ENCODE results near the gene PLXNB2. TPM values are rescaled to one million over a fixed set of nuclear protein-coding genes. Genes with fewer than 3 reads are reported as not detected.

The PLXNB2 gene, protein sequence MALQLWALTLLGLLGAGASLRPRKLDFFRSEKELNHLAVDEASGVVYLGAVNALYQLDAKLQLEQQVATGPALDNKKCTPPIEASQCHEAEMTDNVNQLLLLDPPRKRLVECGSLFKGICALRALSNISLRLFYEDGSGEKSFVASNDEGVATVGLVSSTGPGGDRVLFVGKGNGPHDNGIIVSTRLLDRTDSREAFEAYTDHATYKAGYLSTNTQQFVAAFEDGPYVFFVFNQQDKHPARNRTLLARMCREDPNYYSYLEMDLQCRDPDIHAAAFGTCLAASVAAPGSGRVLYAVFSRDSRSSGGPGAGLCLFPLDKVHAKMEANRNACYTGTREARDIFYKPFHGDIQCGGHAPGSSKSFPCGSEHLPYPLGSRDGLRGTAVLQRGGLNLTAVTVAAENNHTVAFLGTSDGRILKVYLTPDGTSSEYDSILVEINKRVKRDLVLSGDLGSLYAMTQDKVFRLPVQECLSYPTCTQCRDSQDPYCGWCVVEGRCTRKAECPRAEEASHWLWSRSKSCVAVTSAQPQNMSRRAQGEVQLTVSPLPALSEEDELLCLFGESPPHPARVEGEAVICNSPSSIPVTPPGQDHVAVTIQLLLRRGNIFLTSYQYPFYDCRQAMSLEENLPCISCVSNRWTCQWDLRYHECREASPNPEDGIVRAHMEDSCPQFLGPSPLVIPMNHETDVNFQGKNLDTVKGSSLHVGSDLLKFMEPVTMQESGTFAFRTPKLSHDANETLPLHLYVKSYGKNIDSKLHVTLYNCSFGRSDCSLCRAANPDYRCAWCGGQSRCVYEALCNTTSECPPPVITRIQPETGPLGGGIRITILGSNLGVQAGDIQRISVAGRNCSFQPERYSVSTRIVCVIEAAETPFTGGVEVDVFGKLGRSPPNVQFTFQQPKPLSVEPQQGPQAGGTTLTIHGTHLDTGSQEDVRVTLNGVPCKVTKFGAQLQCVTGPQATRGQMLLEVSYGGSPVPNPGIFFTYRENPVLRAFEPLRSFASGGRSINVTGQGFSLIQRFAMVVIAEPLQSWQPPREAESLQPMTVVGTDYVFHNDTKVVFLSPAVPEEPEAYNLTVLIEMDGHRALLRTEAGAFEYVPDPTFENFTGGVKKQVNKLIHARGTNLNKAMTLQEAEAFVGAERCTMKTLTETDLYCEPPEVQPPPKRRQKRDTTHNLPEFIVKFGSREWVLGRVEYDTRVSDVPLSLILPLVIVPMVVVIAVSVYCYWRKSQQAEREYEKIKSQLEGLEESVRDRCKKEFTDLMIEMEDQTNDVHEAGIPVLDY (N-terminal part only)
- 1 to 10 TPM; 2.8 to 4.6 TPM for total RNA-seq
- polyA plus RNA-seq, result under 1 TPM in 1 of 2 donors, not detected in 1; 0.40 TPM

DNA sequence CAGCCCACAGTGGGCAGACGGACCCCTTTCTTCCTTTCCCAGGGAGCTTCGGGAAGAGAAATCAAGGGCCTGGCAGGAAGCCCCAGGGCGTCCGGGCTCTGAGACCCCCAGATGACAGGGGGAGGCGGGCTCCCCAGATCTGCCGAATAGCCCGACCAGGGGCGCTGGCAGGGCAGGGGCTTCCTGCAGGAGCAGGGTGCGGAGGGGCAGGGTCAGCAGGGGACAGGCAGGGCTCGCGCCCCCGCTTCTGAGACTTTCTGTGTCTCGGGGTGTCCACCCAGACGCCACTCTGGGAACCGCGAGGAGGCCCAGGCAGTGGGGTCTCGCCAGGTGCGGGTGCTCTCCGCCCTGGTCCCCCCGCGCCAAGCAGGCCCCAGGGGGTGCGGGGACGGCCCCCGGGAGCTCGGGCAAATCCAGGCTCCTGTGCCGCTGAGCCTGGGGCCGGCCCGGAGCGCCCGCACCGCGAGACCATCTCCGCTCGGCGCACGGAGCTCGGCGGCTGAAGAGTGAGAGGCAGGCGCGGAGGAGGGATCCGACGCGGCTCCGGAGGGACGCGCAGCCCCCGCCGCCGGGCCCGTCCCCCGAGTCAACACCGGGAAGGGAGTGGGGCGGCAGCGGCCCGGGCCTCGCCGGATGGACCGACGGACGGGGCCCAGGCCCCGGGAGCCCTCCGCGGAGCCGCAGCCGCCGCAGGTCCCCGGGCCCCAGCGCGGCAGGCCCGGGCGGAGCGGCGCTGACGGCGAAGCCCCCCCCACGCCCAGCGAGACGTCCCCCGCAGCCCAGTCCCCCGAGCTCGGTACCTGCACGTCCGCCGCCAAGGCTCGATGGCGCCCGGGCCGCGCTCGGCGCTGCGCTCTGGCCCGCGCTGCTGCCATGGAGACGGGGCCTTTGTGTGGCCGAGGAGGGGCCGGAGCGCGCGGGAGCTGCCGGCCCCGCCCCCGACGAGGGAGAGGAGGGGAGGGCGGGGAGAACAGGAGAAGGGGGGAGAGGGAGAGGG is at the start of gene PLXNB2:
Gene PLXNB2 (minus strand): TSS at position 894 of the 997 bp plus-strand sequence. CDS start 17,062 bp downstream, outside the sequence.
- no peaks in the 10 kb centered on the region for H3K9me3 ChIP-seq (ENCODE audit: control insufficient read depth in 1 of 2, low read length in 2 of 2)
- DNase-seq, result peak in 2 of 5 donors; percentile 10 to 20
- no peaks in the 10 kb centered on the region for H3K36me3 ChIP-seq (ENCODE audit: insufficient read depth, low read length)
- Mint-ChIP-seq H3K4me3 (peak within 1 kb of the TSS in 3 of 8 donors; percentile 17 to 39 (median 31)), H3K9me3 (no peaks in the 10 kb centered on the region), H3K27ac (no peak within 1 kb of the TSS), H3K36me3 (no peaks in the 10 kb centered on the region), H3K4me1 (peaks cover 2 to 15% (median 4%) of the 10 kb centered on the region in 4 donors), H3K27me3 (peaks cover 8 to 10% of the 10 kb centered on the region in 2 donors)
- no peak within 1 kb of the TSS for H3K4me3 ChIP-seq (ENCODE audit: low read length in 2 of 2)
- intact Hi-C loops (cut with micrococcal nuclease), result loop anchor here (2.0 kb wide), 1 partner anchor 20 kb away; the partner anchor contains the start of gene DENND6B
- peaks cover 5% of the 10 kb centered on the region for H3K4me1 ChIP-seq (ENCODE audit: insufficient read depth, low read length)
- ChIA-PET POLR2A (ENCODE audit: partially characterized antibody) (interaction anchor here (0.8 to 0.9 kb wide), 2 partner anchors 30 to 314 kb away, joined by 3 read pairs; no protein-coding TSS in a partner anchor), CTCF (ENCODE audit: partially characterized antibody) (no interaction called here)
- H3K27ac ChIP-seq (ENCODE audit: low read depth, low read length), result no peak within 1 kb of the TSS
- no peaks in the 10 kb centered on the region for H3K27me3 ChIP-seq (ENCODE audit: insufficient read depth, low read length)

DNA sequence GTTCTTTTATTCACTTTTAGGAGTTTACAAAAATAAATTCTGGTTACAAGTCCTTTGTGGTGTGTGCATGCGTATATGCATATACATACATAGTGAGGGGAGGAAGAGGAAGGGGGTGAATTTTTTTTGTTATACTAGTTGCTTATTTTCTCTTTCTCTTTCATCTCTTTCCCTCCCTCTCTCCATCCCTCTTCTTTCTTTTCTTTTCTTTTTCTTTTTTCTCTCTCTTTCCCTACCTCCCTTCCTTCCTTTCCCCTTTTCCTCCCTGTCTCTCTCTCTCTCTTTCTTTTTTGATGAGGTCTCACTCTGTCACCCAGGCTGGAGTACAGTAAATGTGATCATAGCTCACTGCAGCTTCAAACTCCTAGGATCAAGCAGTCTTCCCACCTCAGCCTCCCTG is 49.8 kb upstream of the PLXNB2 start:
- POLR2A ChIA-PET (ENCODE audit: partially characterized antibody), result no interaction called here
- H3K4me3 Mint-ChIP-seq, result no peak overlapping the region
- CTCF ChIA-PET (ENCODE audit: partially characterized antibody), result interaction anchor here (1.5 kb wide), 1 partner anchor 15 kb away, joined by 4 read pairs; no protein-coding TSS in a partner anchor
- H3K36me3 Mint-ChIP-seq, result peaks cover 12 to 28% of the 10 kb centered on the region in 2 donors
- peak overlapping the region in 3 of 7 donors; percentile 15 to 67 (median 27) for H3K27ac Mint-ChIP-seq
- H3K27me3 ChIP-seq (ENCODE audit: insufficient read depth, low read length), result no peaks in the 10 kb centered on the region
- H3K4me3 ChIP-seq (ENCODE audit: low read length in 2 of 2), result no peak overlapping the region
- intact Hi-C loops (cut with micrococcal nuclease), result no loop called here
- peaks cover 20% of the 10 kb centered on the region for H3K36me3 ChIP-seq (ENCODE audit: insufficient read depth, low read length)
- no peak overlapping the region for H3K27ac ChIP-seq (ENCODE audit: low read depth, low read length)
- H3K4me1 ChIP-seq (ENCODE audit: insufficient read depth, low read length), result peaks cover 19% of the 10 kb centered on the region
- no peak for DNase-seq
- no peaks in the 10 kb centered on the region for H3K27me3 Mint-ChIP-seq
- H3K9me3 Mint-ChIP-seq, result peaks cover 0 to 2% (median 0%) of the 10 kb centered on the region in 8 donors
- H3K4me1 Mint-ChIP-seq, result peaks cover 21 to 29% (median 26%) of the 10 kb centered on the region in 4 donors
- H3K9me3 ChIP-seq (ENCODE audit: control insufficient read depth in 1 of 2, low read length in 2 of 2), result no peaks in the 10 kb centered on the region

DNA sequence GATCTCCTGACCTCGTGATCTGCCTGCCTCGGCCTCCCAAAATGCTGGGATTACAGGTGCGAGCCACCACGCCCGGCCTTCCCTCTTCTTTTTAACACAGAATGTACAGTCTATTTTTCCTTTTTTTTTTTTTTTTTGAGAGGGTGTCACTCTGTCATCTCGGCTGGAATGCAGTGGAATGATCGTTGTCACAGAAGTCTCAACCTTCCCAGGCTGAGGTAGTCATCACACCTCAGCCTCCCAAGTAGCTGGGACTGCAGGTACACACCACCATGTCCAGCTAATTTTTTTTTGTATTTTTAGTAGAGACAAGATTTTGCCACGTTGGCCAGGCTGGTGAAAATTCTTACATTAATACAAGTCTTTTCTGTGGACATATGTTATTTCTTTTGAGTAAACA is 48.7 kb upstream of the PLXNB2 start:
- H3K9me3 Mint-ChIP-seq, result no peaks in the 10 kb centered on the region
- H3K9me3 ChIP-seq (ENCODE audit: control insufficient read depth in 1 of 2, low read length in 2 of 2), result no peaks in the 10 kb centered on the region
- no peak overlapping the region for H3K4me3 ChIP-seq (ENCODE audit: low read length in 2 of 2)
- H3K36me3 Mint-ChIP-seq, result peaks cover 12 to 23% of the 10 kb centered on the region in 2 donors
- no peaks in the 10 kb centered on the region for H3K27me3 ChIP-seq (ENCODE audit: insufficient read depth, low read length)
- ChIA-PET POLR2A (ENCODE audit: partially characterized antibody) (no interaction called here), CTCF (ENCODE audit: partially characterized antibody) (interaction anchor here (0.7 kb wide), 1 partner anchor 12 kb away, joined by 3 read pairs; no protein-coding TSS in a partner anchor)
- peaks cover 18% of the 10 kb centered on the region for H3K36me3 ChIP-seq (ENCODE audit: insufficient read depth, low read length)
- DNase-seq, result no peak
- H3K27ac ChIP-seq (ENCODE audit: low read depth, low read length), result no peak overlapping the region
- peaks cover 15 to 18% (median 17%) of the 10 kb centered on the region in 4 donors for H3K4me1 Mint-ChIP-seq
- intact Hi-C loops (cut with micrococcal nuclease), result no loop called here
- no peak overlapping the region for H3K4me3 Mint-ChIP-seq
- no peaks in the 10 kb centered on the region for H3K27me3 Mint-ChIP-seq
- H3K4me1 ChIP-seq (ENCODE audit: insufficient read depth, low read length), result peaks cover 9% of the 10 kb centered on the region
- H3K27ac Mint-ChIP-seq, result no peak overlapping the region

DNA sequence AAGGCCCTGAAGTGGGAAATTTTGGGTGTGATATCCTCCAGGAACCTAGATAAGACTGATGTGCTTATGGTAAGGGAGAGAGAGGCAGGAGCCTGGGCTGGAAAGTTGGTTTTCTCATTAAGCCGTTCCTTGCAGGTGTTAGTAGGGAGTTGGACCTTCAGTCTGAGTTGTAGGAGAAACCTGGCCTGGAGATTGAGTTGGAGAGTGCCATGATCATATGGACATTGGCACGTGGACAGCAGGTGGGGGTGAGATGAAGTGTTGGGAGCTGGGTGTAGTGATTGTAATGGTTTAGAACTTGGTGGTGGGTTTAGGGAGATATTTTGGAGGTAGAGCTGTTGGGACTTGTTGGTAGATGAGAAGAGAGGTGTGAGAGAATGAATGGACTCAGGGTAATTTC is 40.6 kb upstream of the PLXNB2 start:
- Mint-ChIP-seq H3K4me1 (peaks cover 0 to 3% (median under 1%) of the 10 kb centered on the region in 4 donors), H3K36me3 (peaks cover 0 to 1% of the 10 kb centered on the region in 2 donors), H3K9me3 (no peaks in the 10 kb centered on the region), H3K4me3 (no peak overlapping the region), H3K27me3 (no peaks in the 10 kb centered on the region), H3K27ac (no peak overlapping the region)
- Histone ChIP-seq H3K36me3 (ENCODE audit: insufficient read depth, low read length) (peaks cover 6% of the 10 kb centered on the region), H3K27me3 (ENCODE audit: insufficient read depth, low read length) (no peaks in the 10 kb centered on the region), H3K9me3 (ENCODE audit: control insufficient read depth in 1 of 2, low read length in 2 of 2) (no peaks in the 10 kb centered on the region), H3K4me3 (ENCODE audit: low read length in 2 of 2) (no peak overlapping the region), H3K4me1 (ENCODE audit: insufficient read depth, low read length) (peaks cover 28% of the 10 kb centered on the region), H3K27ac (ENCODE audit: low read depth, low read length) (no peak overlapping the region)
- POLR2A ChIA-PET (ENCODE audit: partially characterized antibody), result no interaction called here
- intact Hi-C loops (cut with micrococcal nuclease), result no loop called here
- DNase-seq, result peak in 1 of 5 donors; percentile 11
- CTCF ChIA-PET (ENCODE audit: partially characterized antibody), result no interaction called here

DNA sequence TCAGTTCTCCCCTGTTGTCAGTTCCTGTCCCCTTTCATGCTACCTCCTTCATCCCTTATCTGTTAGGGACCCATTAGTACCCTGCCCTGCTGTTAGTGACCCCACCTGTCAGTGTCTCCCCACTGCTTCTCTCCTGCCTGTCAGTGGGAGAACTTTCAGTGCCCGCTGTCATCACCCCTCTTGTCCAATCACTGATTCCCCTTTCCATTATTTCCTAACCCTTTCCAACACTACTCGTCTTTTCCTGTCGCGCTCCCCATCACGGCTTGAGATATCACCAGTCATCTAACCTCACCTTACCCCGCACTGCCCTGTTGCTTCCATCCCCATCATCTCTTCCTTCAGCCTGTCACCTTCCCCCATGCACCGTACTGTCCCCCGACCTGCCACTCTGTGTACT is 39.7 kb upstream of the PLXNB2 start:
- no peaks in the 10 kb centered on the region for H3K27me3 Mint-ChIP-seq
- H3K27me3 ChIP-seq (ENCODE audit: insufficient read depth, low read length), result no peaks in the 10 kb centered on the region
- H3K9me3 ChIP-seq (ENCODE audit: control insufficient read depth in 1 of 2, low read length in 2 of 2), result no peaks in the 10 kb centered on the region
- H3K27ac ChIP-seq (ENCODE audit: low read depth, low read length), result no peak overlapping the region
- ChIA-PET POLR2A (ENCODE audit: partially characterized antibody) (no interaction called here), CTCF (ENCODE audit: partially characterized antibody) (no interaction called here)
- H3K9me3 Mint-ChIP-seq, result no peaks in the 10 kb centered on the region
- no peaks in the 10 kb centered on the region for H3K36me3 ChIP-seq (ENCODE audit: insufficient read depth, low read length)
- H3K4me1 ChIP-seq (ENCODE audit: insufficient read depth, low read length), result peaks cover 33% of the 10 kb centered on the region
- no peak overlapping the region for H3K4me3 Mint-ChIP-seq
- peaks cover 0 to 2% of the 10 kb centered on the region in 2 donors for H3K36me3 Mint-ChIP-seq
- H3K27ac Mint-ChIP-seq, result no peak overlapping the region
- peaks cover 0 to 9% (median 4%) of the 10 kb centered on the region in 4 donors for H3K4me1 Mint-ChIP-seq
- DNase-seq, result peak in 1 of 5 donors; percentile 24
- intact Hi-C loops (cut with micrococcal nuclease), result no loop called here
- H3K4me3 ChIP-seq (ENCODE audit: low read length in 2 of 2), result no peak overlapping the region

DNA sequence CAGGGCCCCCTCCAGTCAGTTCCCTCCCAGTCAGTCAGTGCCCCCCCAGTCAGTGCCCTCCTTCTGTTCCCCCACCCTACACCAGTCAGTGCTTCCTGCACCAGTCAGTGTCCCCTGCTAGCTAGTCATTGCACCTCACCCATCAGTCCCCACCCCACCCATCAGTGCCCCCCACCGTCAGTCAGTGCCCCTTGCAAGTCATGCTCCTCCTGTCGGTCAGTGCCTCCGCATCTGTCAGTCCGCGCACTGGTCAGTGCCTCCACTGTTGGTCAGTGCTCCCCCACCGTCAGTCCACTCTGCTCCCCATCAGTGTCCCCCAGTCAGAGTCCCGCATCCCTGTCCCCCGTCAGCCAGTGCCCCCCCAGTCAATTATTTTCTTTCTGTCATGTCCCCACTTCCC is 39.0 kb upstream of the PLXNB2 start:
- CTCF ChIA-PET (ENCODE audit: partially characterized antibody), result no interaction called here
- Histone ChIP-seq H3K4me1 (ENCODE audit: insufficient read depth, low read length) (peaks cover 40% of the 10 kb centered on the region), H3K27ac (ENCODE audit: low read depth, low read length) (peak overlapping the region; percentile 17), H3K27me3 (ENCODE audit: insufficient read depth, low read length) (no peaks in the 10 kb centered on the region), H3K9me3 (ENCODE audit: control insufficient read depth in 1 of 2, low read length in 2 of 2) (no peaks in the 10 kb centered on the region), H3K36me3 (ENCODE audit: insufficient read depth, low read length) (no peaks in the 10 kb centered on the region), H3K4me3 (ENCODE audit: low read length in 2 of 2) (no peak overlapping the region)
- Mint-ChIP-seq H3K36me3 (peaks cover 0 to 2% of the 10 kb centered on the region in 2 donors), H3K4me1 (peaks cover 2 to 12% (median 4%) of the 10 kb centered on the region in 4 donors), H3K27ac (peak overlapping the region in 3 of 7 donors; percentile 59 to 78 (median 78)), H3K4me3 (peak overlapping the region in 2 of 8 donors; percentile 10 to 60), H3K9me3 (no peaks in the 10 kb centered on the region), H3K27me3 (no peaks in the 10 kb centered on the region)
- peak in 1 of 5 donors; percentile 10 for DNase-seq
- POLR2A ChIA-PET (ENCODE audit: partially characterized antibody), result no interaction called here
- intact Hi-C loops (cut with micrococcal nuclease), result no loop called here

Data from CD4-positive, alpha-beta memory T cell (primary cell).